ENCODE data around the gene ADIG.
"Not testable (repeated sequence)": the region's sequence is repeated elsewhere in the genome, so short reads cannot be mapped to it uniquely, and the experiment has no call there.

ADIG gene

GRCh38 chr20:38569747-38570525 lies 11.1 kb upstream of the ADIG start:
- FAIRE-seq, result no peak
- no peak for DNase-seq (ENCODE audit: low spot score)

GRCh38 chr20:38573413-38573812 lies 7.6 kb upstream of the ADIG start:
- DNase-seq (ENCODE audit: low spot score) (no peak), FAIRE-seq (no peak)

DNA sequence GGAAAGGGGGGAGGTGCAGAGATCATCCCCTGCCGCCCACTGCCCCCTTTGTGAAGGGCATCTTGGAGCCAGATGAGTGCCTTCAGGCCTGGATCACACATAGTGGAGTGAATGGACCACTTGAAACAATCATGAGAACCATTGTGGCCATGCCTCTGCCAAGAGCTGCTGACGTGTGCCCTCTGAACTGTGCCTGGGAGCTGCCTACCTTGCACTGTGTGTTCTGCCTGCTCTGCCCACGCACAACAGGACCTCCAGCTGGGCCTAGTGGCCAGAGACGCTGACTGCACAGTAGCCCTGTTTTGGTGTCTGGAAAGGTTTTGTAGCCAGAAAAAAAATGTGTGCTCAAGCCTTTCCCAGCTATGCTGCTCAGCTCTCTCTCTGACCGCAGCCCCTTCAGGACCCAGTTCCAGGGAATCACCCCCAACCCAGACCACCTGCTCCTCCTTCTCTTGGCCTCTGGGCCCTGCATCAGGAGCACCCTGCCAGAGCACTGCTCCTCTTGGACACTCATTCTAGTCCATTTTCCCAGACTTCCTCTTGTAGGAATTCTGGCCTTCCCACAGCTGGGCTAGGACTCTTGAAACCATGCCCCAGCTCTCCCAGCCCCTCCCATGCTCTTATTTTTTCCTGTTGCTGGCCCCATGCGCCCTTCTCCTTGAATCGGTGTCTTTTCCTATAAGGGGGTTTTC lies 1.6 kb upstream of the ADIG start:
- DNase-seq (ENCODE audit: low spot score), result no peak

DNA sequence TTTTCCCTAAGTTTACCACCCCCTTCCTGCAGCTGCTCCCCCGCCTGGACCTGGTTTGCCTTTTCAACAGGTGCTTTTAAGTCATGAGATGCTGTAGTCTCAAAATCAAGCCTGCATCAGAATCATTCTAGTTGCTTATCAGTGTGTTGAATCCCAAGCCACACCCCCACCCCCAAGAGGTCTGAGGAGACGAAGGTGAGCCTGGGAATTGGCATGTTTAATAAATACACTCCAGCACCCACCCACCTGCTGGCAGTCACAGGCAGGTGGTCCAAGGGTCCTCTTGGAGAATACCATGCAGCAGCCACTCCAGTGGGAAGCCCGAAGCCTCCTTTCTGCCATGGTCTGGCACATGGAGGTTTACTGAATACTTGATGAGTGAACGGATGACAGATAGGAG lies 1.1 kb upstream of the ADIG start:
- no peak for DNase-seq (ENCODE audit: low spot score)
- FAIRE-seq, result no peak

More for the DNA sequence above, 1.6 kb upstream of the ADIG start:
- no peak for FAIRE-seq

- DNase-seq (ENCODE audit: low spot score) (no peak), FAIRE-seq (no peak)
Measured at GRCh38 chr20:38581830-38582358, 897 bp downstream of the ADIG start.

DNA sequence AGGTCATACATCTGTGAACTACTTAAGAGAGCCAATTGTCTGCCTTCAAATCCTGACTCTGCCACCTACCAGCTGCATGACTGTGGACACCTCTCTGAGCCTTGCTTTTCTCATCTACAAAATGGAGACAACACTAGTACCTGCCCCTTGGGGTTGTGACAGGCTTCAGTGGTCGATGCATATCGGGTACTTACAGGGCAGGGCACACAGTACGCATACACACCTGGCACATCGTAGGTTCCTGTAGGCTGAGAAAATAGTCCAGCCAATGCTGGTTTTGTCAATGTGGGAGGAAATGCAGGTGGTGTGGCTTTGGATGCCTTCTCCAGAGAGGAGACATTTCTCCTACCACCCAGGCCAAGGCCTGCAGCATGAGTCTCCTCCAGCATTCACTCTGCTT lies 2.3 kb downstream of the ADIG start:
- no peak for FAIRE-seq

GRCh38 chr20:38584099-38584763 lies 3.2 kb downstream of the ADIG start:
- DNase-seq (ENCODE audit: low spot score), result no peak
- FAIRE-seq, result no peak

More for the DNA sequence above, 2.3 kb downstream of the ADIG start:
- DNase-seq (ENCODE audit: low spot score), result no peak

DNA sequence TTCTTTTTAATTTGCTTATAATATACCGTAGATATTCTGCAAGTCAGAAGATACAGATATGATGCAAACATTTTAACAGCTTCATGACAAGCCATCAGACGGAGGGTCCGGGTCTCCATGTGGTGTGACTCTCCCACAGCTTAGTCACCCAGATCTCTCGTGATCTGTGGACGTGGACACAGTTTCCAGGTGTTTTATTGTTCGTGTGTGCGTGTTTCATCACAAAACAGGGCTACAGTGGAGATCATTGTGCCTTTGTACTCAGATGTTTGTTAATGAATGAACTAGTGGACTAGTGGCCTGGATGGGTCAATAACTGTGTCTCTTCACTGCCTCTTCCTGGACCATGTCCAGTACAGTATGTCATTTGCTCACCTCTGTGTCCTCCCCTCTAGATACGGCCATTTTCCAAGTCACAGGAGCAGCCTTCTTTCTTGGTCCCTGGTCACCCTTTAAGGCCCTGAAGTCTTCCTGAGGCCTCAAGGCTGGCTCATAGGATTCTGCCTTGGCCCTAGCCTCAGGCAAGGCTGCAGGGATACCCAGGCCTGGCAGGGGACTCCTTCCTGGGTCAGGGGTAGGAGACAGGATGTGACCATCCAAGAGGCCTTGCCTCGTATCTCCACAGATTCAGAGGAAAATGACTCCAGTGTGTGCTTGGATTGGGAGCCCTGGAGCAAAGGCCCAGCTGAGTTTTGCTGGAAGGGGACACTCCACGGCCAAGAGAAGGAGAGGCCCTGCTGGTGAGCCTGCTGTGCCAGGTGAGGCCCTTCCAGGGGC lies 4.6 kb downstream of the ADIG start:
- no peak for FAIRE-seq
- no peak for DNase-seq (ENCODE audit: low spot score)

DNA sequence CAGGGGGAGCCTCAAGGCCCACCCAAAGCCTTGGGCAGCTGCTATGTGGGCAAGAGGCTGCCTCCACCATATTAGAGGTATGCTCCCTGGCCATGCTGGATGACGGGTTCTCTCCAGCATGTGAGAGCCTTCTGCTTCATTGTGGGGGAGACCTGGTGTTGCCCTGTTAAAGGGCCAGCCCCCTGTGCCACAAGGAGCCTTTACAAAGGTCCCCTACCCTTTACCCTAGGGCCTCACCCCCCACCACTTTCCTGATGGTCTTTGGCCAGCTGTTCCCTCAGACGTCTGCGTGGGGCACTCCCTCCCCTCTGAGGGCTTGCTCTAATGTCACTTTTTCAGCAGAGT lies 5.2 kb downstream of the ADIG start:
- FAIRE-seq (no peak), DNase-seq (ENCODE audit: low spot score) (no peak)

DNA sequence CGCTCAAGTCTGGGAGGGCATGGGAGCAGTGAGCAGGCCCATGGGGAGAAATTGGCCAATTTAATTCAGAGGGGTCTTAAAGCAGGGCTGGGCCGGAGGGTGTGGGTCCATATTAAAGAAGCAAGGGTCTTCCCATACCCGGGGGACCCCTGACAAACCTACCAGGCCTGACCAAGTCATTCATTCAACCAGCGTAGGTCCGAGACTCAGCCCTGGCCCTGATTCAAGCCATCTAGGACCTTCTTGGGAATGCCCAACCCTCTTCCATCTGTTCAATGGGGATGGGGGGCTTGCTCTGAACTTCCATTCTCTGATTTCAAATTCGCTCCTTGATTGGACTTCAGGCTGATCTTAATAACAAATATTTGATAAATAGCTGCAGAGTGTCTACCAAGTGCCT lies 7.3 kb downstream of the ADIG start:
- FAIRE-seq (no peak), DNase-seq (ENCODE audit: low spot score) (no peak)

GRCh38 chr20:38589351-38589750 lies 8.4 kb downstream of the ADIG start:
- no peak for DNase-seq (ENCODE audit: low spot score)
- no peak for FAIRE-seq

GRCh38 chr20:38589967-38590675 lies 9.1 kb downstream of the ADIG start:
- DNase-seq (ENCODE audit: low spot score) (no peak), FAIRE-seq (no peak)

DNA sequence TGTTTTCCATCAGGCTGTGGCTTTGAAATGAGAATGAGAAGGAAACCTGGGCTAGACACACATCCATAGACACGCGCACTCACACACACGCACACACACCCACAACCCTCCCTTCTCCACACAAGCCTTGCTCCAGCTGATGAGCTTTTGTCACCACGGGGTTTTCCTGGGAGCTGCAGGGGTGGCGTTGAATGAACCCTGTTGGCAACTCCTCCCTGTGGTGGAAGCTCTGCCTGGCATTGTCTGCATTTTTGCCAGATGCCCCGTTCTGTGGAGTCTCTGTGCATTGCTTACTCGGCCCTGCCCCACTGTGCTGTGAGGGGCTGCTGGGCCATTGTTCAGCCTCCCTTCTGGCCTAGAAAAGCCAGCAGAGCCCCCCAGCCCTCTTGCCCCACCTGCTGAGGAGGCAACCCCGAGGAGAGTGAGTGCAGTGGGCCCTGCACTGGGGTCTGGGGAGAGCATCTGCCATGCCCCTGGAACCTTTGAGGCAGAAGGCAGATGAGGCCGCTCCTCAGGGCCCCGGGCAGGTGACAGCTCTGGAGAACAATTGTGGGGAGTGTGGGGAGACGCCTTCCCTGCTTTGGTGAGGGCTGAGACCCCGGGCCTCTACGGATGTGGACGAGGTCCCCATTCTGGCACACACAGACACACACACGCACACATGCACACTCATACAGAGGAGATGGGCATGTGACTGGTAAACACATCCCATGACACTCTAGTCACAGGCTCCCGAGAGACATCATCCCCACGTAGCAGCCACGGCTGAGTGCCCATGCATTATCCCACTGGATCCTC lies 9.9 kb downstream of the ADIG start:
- no peak for FAIRE-seq
- peak; percentile 48 for DNase-seq (ENCODE audit: low spot score)

DNA sequence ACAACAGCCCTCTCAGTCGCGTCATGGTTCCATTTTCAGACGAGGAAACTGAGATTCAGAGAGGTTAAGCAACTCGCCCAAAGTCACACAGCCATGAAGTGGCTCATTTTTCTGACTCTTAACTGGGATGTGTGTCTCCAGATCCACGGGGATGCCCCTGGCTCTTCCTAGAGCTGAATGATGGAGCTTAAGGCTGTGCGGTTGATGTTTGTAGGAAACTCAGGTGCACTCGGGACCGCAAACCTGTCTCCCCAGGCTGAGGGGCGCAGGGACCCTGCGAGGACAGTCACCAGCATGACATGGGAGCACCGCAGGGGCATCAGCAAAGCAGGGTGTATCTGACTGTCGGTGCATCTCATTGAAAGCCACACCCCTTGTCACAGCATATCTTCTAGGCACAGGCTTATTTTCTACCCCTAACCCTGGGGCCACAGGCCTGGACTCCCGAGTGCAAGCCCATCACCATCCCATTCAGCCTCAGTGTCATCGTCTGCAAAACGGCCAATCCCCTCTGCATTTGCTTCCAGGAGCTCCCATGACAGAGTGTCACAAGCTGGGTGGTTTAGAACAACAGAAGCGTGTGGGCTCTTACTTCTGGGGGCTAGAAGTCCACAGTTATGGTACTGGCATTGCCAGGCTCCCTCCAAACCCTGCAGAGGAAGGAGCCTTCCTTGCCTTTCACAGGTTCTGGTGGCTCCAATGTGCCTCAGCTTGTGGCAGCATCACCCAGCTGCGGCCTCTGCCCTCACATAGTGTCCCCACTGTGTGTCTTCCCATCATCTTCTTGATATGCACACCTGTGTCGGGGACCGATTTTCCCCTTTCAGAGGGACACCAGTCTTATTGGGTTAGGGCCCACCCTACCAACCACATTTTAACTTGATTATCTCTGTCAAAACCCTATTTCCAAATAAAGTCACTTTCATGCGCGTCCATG lies 10.7 kb downstream of the ADIG start:
- DNase-seq (ENCODE audit: low spot score), result no peak
- FAIRE-seq, result no peak

- DNase-seq (ENCODE audit: low spot score), result peak; percentile 34
- not testable (repeated sequence) for FAIRE-seq
Measured at GRCh38 chr20:38592411-38592790, 11.4 kb downstream of the ADIG start.

DNA sequence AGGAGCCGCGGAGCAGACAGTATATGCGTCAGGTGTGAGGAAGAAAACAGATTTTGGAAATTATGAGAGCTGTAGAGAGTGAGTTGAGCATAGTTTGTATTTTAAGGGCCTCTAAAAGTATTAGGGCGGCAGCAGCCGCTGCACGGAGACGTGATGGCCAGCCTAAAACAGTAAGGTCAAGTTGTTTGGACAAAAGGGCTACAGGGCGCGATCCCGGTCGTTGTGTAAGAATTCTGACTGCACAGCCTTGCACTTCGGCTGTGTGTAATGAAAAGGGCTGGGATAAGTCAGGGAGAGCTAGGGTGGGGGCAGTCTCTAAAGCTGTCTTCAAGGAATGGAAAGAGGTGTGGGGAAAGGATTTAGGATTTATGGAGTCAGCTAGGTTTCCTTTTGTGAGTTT lies 13.3 kb downstream of the ADIG start:
- not testable (repeated sequence) for DNase-seq (ENCODE audit: low spot score); FAIRE-seq

- FAIRE-seq; DNase-seq (ENCODE audit: low spot score): not testable (repeated sequence)
Measured at GRCh38 chr20:38595886-38596285, 14.9 kb downstream of the ADIG start.

- FAIRE-seq (peak; percentile 18), DNase-seq (ENCODE audit: low spot score) (peak; percentile 87)
Measured at GRCh38 chr20:38599410-38599882, 18.4 kb downstream of the ADIG start.

GRCh38 chr20:38600057-38600456 lies 19.1 kb downstream of the ADIG start:
- DNase-seq (ENCODE audit: low spot score) (no peak), FAIRE-seq (no peak)
